Measurements from ENCODE around the gene EIF6.
A peak's percentile ranks its signal among the peaks of the same experiment; 100 is the strongest.

EIF6 gene

GRCh38 chr20:35311822-35312221 lies 27.2 kb upstream of the EIF6 start:
- no peak for DNase-seq

- DNase-seq: peak; percentile 75
Measured at GRCh38 chr20:35311409-35311808, 26.8 kb upstream of the EIF6 start.

DNA sequence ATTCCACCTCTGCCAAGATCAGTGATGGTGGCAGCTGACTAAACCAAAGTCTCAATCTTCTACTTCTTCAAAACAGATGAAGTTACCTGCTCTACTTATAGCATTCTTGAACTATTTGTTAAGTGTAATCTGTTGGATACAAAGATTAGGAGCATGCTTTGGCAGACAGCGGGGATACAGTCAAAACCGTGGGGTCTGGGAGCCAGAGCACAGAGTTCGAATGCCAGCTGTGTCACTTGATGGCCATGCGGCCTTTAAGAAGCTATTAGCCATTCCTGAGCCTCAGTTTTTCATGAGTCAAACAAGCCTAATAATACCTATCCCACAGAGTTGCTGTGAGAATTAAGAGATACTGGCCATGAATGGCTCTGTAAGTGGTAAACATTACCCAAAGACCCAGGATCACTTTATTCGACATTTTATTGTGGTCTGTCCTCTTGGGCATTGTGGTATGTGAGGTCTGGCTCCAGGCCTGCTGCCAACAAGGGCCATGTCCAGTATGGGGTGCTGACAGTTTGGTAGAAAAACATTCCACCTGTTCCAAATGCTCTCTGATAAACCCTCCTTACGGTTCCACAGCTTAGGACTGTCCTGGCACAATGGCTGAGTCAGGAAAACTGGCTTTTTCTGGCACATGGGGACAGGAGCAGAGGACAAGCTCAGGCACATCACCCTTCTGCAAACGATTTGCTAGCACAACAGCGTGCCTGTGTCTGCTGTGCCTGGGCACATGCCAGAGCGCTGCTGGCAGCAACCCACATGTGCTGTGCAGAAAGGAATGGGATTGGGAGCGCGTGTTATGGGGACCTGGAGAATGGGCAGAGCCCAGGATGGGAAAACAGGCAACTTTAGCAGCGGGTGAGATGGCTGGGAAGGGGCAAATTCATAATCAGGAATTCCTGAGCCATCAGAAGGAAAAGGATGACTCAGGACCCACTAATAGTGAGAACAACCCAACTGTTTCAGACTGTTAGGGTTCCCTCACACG lies 23.4 kb upstream of the EIF6 start:
- peak; percentile 92 for DNase-seq

- DNase-seq: peak; percentile 90
Measured at GRCh38 chr20:35306931-35307517, 22.5 kb upstream of the EIF6 start.

DNA sequence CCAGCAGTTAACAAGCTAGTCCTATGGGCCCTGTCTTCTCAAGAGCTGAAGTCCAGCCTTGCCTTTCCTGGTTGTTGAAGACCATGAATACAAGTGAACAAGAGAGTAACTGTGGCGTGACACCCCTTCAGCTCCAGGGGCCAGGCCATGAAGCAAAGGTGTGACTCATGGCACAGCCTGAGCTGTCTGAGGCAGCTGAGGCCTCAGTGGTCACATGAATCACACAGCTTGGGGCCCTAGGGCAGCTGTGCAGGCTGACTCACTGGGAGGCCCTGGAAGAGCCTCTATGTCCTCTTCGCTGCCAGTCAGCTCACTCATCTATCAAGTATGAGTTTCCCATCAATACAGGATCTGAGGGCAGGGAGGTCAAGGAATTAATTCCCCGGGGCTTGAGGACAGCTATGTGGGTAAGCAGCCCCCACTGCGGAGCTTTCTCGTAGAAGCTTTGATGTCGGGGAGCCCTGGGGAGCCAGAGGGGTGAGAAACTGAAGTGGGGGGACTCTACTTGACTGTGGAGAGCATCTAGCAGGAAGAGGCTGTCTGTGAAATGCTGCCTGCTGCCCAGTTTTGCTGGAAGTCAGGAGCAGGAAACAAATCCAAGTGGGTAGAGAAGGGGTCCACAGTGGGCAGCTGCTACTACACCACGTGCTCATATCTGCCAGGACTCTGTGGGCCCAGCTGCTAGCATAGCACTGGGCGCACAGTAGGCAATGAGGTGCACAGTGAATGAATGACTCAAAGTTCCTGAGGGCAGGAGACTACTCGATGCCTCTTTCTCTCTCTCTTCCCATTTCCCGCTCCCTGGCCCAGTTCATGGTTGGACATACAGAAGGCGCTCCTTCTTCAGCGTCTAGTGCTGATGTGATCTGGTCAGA lies 21.3 kb upstream of the EIF6 start:
- DNase-seq: peak; percentile 100

- no peak for DNase-seq
Measured at GRCh38 chr20:35304956-35305355, 20.4 kb upstream of the EIF6 start.

DNA sequence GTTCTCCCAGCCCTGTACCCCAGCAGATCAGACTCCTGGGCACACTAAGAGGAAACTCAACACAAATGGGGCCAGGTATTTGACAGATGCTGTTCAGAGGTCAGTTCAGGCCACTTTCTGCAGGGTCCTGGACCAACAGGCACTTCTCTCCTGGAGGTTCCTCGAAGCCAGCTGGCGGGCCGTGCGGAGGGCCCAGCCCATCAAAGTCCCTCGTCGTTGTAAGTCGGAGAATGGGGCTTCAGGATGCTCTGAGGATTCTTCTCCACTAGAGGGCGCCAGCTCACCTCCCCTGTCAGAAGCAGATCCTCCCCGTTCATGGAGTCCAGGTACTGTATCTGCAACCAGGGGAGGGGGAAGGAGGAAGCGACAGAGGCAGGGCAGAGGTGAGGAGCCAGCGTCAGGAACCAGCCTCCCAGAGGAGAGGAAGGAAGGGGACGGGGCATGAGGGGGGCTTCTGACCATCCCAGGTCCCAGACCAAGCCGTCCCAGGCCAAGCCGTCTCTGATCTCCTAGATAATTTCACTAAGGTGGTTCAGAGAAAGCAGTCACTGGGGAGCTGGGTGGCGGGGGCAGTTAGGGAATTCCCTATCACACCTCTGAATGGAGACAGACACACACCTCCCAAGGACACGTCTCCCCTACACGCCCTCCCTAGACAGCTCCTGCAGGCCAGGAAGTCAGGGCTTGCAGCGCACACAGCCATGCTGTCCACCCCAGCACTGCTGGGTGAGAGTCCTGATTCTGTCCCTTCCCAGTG lies 19.3 kb upstream of the EIF6 start:
- DNase-seq: peak; percentile 90

- no peak for DNase-seq
Measured at GRCh38 chr20:35303382-35303734, 18.8 kb upstream of the EIF6 start.

DNA sequence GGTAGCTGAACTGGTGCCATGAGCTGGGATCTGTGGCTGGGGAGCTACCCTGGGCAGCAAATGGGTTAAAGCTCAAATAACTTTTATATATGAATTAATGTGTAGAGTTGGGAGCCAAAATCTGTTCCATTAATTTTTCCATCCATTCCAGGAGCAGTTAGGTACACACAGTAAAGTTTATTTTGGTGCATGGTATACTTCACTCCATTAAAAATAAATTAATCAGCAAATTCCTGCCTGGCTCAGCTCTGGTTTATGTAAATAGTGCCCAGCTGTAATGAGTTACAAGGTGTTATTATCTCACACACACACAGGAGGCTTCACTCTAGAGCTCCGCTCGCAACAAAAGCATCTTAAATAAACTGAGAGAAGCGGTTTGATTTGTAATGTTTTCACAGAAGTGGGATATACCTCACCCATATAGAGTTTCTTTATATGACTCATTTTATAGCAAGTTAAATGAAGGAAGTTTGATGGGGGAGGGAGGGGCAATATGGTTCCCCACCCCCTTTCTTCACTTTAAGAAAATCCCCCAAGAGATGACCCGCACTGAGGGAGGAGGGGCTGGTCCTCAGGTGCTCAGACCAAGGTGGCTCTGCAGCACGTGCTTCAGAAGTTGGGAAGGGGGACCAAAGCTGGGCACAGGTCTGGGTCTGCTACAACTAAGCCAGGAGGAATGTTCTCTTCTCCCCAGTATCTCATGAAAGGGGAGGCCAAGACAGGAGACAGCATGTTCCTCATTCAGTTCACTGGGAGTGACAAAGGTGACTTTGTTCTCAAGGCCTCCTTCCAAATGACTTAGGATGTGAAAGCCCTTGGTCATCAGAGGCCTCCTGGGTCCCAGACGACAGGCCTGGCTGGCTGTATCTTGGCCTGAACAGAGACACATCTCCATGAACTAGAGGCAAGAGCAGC lies 18.1 kb upstream of the EIF6 start:
- DNase-seq: peak; percentile 63

GRCh38 chr20:35301426-35301825 lies 16.9 kb upstream of the EIF6 start:
- DNase-seq: no peak

DNA sequence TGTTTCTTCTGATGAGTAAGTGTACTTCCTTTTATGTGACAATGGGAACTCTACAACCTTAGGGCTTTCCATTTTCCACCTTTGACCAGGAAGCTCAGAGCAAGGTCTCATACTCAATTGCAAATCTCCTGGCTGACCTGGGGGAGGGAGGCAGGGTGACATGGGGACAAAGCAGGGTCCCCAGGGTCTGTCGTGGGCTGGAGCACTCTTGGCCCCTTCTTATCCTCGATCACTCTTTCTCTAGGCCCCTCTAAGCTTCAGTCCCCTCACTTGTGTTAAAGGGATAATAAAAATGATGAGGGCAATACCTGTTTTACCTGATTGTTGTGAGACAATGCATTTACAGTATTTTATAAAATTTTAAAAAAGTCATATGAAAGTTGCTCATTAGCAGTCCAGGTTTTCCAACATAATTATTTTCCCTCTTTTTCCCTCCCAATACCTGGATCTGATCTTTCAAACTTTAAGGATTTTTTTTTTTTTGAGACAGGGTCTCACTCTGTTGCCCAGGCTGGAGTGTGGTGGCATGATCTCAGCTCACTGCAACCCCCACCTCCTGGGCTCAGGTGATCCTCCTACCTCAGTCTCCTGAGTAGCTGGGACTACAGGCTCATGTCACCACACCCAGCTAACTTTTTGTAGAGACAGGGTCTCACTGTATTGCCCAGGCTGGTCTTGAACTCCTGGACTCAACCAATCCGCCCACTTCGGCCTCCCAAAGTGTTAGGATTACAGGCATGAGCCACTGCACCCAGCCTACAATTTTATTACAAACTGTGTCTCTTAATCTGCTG lies 16.1 kb upstream of the EIF6 start:
- DNase-seq: no peak

DNA sequence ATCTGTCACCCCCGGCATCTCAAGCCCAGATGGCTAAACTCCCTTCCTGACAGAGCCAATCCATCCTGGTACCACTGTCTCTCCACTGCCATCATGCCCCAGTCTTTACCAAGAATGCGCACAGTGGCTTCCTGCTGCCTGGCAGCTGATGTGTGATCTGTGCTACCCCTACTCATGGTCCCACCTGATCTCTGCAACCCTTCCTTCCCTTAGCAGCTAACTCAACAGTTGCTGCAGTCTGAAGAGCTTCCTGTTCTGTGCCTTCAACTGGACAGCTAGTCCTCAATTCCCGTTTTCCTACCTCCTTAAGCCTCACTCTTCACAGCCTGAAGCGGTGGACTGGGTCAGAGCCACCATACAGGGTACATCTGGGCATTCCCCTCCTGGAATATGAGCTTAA lies 15.2 kb upstream of the EIF6 start:
- no peak for DNase-seq

- DNase-seq: peak; percentile 0
Measured at GRCh38 chr20:35298264-35298663, 13.7 kb upstream of the EIF6 start.

DNA sequence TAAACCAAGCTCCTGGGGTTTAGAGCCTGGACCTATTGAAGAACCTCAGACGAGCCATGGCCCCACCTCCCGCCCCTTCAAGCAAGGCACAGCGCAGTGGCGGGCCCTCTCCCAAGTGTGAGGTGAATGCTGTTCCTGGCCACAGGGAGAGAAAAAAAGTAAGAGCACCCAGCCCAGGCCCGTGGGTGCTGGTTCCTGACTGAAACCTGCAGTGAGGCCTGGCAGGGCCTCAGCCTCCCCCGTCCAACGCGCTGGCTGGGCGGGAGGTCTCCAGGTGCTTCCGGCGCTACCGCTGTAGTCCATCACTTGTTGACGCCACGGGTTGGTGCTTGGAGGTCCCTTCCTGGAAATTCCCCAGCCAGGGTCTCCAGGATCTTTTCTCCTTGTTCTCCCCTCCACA lies 13.2 kb upstream of the EIF6 start:
- DNase-seq: no peak

DNA sequence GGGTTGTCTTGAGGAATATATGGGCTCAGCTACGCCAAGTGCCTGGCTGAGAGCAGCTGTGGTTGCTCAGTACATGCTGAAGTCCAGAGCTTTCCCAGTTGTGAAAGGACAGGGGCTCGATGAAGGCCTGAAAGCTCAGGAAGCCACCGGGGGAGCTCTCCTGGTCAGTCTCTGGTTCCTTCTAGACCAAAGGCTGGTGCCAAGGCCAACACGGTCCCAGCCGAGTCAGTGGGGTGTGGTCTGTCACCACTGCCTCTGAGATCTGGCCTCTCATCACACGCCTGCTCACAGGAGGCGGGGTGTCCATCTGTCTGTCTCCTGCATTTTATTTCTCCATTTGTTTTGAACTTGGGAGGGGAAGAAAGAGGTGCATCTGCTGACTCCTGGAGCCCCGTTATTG lies 12.6 kb upstream of the EIF6 start:
- no peak for DNase-seq

DNA sequence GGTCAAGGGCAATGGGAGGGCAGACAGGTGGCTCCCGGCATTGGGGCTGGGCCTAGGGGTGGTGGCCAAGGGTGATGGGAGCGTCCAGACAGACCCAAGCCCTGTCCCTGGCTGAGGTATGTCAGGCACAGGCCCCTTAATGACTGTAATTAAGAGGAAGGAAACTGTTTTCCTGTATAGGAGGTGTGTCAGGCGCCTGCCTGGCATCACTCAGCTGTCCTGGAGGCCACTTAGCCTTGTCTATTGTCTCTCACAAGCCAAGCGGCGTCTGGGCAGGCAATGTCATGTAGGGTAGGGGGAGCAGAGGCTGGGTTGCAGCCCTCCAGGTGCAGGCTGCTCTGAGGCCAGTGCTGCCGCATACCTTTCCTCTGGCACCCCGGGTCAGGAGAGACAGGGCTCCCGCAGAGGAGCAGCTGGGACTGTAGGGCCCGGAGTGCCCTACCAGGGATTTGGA lies 11.6 kb upstream of the EIF6 start:
- DNase-seq: no peak

GRCh38 chr20:35295674-35296073 lies 11.1 kb upstream of the EIF6 start:
- DNase-seq: no peak

DNA sequence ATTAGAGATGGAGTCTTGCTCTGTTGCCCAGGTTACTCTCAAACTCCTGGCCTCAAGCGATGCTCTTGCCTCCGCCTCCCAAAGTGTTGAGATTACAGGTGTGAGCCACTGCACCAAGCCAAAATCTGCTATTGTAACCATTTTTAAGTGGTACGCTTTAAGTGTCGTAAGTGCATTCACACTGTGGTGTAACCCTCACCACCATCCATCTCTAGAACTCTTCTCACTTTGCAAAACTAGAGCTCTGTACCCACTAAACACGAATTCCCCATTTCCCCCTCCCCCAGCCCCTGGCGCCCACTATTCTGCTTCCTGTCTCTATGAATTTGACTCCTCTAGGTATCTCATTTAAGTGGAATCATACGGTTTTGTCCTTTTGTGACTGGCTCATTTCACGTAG lies 10.5 kb upstream of the EIF6 start:
- DNase-seq: no peak

GRCh38 chr20:35294293-35294685 lies 9.7 kb upstream of the EIF6 start:
- DNase-seq: no peak
